Ishikawa (cell line): ENCODE results near the gene CNTNAP4.

Source experiments
- CEBPB ChIP-seq: IDR thresholded peaks from 2 replicates; pipeline ENCODE4 v1.6.1; 2012
- TF ChIP-seq, protein P1 (sequence below): IDR thresholded peaks from 2 replicates; pipeline ENCODE4 v1.6.1; 2012

DNA sequence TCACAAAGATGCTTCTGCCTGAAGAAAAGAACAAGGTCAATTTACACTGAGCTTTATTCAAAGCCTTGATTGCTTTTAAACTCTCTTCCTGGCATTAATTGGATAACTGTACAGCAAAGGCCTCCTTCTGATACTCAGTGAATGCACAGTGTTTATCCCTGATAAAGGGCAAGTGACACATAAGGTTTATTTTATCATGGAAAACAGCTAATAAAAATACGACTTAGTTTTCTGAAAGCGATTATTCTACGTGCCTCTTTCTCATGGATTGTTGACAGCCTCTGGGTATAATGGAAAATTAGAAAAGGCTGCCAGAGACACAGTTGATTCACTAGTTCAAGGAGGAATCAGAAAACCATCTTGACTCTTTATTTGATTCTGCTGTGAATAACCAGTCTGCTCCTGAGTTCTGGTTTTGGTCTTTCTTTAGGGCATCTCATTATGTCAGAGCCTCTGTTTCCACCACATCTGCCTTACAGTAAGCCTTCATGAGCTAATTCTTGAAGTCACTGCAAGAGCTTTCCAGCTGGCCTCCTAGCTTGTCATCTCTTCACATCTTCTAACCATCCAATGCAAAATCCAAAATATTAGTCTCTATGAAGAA lies 212.9 kb downstream of the CNTNAP4 start:
- TF ChIP-seq, protein P1, sequence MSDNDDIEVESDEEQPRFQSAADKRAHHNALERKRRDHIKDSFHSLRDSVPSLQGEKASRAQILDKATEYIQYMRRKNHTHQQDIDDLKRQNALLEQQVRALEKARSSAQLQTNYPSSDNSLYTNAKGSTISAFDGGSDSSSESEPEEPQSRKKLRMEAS: no peak
- no peak for TF ChIP-seq CEBPB
